CD4-positive, alpha-beta T cell treated with Interleukin-6 at 100 ng/mL for 8 hours (primary cell): Measurements from ENCODE around the gene LTBP1.

ENCODE experiments used
- DNase-seq: peaks from one replicate; pipeline ENCODE4 v3.0.0-alpha.2; 2020; ENCODE audit warnings: mixed read lengths, low spot score

Gene LTBP1

DNA sequence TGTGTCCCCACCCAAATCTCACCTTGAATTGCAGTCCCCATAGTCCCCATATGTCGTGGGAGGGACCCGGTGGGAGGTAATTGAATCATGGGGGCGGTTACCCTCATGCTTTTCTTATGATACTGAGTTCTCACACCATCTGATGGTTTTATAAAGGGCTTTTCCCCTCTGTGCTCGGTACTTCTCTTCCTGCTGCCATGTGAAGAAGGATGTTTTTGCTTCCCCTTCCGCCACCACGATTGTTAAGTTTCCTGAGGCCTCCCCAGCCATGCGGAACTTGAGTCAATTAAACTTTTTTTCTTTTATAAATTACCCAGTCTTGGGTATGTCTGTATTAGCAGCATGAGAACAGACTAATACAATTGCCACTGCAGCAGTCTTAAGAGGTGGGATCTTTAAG, 134.9 kb downstream of the LTBP1 start:
- no peak for DNase-seq

DNA sequence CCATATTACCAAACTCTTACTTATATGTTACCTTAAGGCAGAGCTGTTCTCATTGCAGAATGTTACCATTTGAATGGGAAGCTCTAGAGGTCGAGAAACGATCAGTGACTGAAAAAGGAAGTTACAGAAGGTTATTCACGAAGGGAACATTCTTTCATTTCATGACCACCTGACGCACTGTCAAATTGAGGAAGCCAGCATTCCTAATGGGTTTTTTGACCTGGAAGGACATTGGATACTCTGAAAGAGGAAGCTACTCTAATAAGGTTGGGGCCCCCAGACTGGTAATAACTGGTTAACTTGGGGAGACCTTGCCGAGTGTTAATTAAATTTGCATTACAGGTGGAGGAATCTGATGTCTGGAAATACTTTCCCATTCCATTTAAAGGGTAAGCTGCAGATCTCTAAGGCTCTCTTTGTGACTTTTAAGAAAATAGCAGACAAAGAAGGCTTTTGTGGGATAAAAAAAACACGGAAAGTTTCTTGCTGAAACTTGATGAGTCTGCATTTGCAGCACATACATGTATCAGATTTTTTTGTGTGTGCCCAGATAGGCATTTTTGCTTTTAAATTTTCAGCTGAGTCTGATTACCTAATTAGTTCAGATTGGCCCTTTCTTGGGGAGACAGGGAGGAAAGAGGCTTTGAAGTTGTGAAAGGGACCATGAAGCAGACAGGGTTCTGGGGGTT, 137.1 kb downstream of the LTBP1 start:
- DNase-seq, result no peak

DNA sequence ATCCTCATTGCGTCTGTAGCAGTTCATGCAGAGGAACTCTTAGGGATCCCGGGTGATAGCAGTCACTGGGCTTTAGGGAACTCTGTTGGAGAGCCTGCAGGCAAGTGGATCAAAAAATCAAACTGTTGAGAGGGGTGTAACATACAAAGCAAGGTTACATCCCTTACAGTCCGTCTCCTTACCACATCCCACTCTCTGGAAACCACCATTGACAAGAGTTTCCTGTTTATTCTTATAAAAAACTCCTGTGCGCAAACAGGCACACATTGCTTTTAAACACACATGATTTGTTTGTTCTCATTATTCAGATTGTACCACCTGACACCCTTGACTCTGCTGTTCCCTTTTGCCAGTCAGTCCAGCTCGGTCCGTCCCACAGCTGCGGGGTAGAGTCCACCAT, 137.7 kb downstream of the LTBP1 start:
- DNase-seq, result no peak

DNA sequence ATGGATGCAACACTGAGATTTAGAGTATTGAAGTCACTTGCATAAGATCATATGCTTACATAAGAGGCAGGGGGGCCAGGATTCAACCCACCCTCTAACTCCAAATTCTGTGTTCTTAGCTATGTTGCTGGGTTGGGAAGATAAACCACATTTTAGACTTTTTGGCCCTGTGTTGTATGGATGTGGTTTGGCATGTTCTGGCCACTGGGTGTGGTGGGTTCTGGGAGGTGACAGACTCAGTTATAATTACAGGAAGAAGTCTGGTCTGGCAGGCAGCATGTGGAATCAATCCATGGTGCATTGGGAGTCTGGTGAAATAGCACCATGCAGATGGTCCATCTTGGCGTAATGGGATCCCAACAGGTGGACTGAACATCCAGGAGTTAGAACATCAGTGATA, 138.9 kb downstream of the LTBP1 start:
- DNase-seq, result no peak

DNA sequence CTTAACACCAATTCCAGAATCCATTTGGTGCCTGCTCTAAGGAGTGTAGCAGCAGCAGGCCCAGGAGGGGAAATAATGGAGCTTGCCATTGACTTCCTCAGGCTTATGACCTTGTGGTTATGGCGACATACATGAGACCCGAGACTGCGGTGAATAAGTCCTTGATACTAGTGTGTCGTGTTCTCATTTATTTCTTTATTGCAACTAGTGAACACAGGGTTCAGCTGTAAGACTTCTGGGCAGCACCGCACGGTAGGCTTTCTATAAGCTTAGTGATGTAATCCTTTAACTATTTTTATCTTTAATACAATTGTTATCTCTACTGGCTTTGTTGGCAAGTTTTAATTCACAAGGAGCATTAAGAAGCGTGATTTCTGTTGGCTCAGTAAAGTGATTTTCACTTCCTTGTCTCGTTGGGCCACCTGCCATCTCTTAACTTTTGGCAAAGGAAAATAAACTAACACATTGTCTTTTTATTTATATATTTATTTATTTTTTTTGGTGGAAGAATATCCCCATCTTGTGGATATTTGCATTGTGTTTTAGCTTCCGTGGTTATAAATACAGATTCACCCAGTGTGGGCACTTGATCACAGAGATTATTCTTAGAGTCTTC, 139.8 kb downstream of the LTBP1 start:
- no peak for DNase-seq

DNA sequence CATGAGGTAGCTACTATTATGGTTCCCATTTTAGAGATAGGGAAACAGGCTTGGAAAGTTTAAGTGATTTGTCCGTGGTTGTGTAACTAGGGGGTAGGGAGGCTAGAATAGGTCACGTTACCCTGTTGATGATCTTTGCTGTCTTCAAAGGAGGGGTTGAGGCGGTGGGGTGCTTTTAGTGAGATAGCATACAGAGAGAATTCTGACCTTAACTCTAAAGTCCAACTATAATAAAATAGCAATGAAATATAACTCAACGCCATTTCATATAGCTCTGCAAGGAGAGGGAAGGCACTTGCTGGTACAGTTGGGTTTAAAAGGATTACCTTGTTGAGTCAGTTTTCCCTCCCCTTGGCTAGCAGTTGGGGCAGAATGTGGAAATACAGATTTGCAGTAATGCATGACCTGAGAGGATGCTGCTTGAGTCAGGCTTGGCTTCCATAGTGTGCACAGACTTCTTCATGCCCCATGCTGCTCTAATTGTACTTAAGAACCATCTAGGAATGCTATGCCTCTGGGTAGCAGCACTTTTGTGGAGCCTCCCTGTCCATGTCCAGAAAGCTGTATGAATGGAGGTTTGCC, 143.9 kb downstream of the LTBP1 start:
- DNase-seq, result no peak

DNA sequence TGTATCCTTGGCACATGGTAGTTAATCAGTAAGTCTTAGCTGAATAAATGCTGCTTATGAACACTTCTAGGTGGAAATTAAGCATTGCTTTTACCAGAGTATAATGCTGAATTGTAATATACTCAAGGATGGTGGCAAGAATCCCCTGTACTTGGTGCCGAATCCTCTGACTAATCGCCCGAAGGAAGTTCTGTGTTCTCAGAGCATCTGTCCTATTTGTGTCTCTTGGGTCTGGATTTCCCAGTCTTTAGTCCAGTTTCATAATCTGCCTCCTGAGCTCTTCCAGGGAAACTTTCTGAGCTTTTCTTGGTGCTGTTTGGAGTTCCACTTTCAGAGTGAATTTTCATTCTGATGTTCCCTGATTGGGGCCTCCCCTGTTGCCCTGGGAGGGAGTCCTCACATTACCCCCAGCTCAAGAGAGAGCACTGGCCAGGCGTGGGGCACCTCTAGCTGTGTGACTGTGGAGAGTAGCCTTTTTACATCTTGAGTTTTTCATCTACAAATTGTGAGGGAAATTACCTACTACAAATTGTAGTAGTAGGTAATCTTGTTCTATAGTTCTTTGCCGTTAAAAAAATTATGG, 144.9 kb downstream of the LTBP1 start:
- DNase-seq, result no peak

DNA sequence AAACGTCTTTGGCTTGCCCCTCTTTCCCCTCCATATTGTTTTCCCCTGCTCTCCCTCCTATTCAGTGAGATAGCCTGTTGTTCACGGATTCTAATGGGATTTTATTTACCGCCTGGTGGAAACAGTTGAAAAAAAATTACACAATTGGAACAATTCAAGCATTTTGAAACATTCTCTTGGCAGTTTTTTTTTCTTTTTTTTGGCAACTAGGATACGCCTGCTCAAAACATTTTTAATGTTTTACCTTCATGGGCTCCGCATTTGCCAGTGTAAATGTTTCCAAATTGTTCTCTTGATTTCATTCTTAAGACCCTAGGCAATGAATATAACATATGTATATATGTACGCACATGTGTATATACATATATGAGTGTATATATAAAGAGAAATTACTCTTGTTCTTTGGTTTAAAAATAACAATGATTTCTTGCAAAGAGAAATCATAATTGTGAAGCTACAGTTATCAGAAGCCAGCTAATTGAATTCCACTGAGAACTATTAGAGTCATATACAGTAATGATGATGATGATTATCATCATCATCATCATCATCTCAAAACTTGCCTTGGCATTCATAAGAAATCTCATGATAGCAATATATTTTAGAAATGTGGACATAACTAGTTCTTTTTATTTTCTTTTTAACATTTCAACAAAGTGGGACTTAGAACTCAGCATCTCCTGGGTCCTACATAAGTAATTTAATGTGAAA, 146.7 kb downstream of the LTBP1 start:
- no peak for DNase-seq

DNA sequence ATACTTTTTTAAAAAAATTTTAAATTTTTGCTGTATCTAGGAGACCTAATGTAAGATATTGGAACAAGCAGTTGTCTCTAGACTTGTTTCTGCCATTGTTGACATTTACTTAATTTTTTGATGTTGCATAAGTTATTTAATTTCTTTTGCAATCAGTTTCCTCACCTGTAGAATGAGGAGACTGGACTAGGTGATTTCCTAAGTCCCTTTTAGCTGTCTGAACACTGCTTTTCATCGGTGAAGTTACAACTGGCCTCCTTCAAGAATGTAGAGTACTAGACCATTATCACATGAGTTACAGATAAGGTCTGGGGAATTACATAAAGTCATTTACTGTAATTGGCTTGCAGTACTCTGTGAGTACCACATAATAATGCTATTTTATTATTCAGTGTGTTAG, 147.6 kb downstream of the LTBP1 start:
- no peak for DNase-seq

DNA sequence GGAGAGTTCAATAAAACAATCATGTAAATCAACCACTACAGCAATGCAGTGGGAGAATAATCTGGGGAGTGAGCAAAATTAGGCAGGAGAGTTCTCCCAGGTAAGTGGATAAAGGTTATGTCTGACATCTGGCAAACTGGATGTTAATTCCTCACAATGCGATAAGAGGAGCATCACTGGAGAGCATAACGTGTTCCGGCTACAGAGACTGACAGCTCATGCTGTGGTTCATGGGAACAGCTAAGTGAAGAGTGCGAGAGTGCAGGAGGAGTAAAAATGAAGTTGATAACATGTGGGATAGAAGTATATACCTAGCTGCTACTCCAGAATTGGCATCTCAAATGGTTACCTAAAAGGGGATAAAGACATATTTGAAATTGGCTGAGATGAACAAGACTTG, 153.2 kb downstream of the LTBP1 start:
- DNase-seq, result no peak

DNA sequence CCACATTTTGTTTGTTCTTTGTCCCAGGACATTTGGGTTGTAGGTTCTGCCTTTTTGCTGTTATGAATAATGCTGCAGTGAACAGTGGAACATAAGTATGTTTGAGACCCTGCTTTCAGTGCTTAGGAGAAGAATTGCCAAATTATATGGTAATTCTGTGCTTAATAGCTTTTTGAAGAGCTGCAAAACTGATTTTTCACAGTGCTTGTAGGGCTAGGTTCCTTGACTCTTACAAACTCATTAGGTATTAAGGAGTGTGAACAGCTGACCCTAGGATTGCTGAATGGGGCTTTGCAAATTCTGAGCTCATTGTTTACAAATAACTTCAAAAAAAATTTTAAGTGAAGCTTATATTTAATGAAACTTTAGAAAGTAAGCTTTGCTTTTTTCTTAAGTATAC, 154.2 kb downstream of the LTBP1 start:
- DNase-seq, result no peak

DNA sequence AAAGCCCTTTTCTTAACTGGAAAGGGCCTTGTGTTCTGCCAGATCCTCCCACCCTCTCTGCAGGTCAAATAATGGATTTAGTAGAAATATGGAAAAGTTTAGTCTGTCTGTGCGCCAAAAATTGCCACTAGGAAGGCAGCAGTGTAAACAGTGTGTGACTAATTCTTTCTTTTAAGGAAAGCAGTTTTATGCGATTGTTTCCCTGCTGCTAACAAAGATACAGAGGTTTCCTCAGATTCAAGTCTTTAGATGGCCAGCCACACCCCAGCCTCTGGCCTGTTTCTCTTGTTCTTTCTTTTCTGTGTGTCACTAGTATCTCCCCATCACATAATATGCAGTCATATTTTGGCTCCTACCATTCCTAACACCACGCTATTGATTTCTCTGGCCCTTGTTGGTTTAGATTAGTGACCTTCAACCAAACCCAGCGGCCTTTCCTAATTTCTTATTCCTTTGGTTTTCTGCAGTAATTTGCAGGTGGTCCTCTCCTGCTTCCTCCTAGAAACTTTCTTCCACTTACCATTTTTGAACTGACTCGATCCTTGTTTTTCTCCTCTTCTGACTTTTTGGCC, 157.4 kb downstream of the LTBP1 start:
- DNase-seq, result no peak

DNA sequence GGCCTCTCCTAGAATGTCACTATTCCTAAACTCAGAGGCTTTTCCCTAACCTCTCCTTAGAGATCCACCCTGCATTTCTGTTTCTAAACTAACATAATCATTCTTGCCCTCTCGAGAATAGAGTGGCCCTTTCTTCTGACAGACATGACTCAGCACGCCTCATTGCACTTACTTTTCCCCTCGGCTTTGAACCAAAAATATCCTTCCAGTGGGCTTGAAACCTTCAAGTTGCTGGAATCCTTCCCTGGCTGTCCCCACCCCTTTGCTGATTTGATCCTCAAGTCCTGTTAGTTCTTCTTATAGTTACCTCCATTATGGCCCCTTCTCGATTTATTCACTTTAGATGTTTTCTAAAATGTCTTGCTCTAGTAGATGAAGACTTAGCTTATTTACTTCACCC, 158.0 kb downstream of the LTBP1 start:
- DNase-seq, result no peak

DNA sequence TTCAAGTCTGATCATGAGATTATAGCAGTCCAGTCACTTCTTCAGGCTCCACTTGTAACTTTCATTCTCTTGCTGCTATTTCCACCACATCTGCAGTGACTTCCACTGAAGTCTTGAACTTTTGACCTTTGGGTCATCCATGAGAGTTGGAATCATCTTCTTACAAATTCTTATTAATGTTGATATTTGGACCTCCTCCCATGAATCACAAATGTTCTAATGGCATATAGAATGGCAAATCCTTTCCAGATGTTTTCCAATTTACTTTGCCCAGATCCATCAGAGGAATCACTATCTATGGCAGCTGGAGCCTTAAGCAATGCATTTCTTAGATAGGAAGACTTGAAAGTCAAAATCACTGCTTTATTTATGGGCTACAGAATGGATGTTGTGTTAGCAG, 159.4 kb downstream of the LTBP1 start:
- no peak for DNase-seq

DNA sequence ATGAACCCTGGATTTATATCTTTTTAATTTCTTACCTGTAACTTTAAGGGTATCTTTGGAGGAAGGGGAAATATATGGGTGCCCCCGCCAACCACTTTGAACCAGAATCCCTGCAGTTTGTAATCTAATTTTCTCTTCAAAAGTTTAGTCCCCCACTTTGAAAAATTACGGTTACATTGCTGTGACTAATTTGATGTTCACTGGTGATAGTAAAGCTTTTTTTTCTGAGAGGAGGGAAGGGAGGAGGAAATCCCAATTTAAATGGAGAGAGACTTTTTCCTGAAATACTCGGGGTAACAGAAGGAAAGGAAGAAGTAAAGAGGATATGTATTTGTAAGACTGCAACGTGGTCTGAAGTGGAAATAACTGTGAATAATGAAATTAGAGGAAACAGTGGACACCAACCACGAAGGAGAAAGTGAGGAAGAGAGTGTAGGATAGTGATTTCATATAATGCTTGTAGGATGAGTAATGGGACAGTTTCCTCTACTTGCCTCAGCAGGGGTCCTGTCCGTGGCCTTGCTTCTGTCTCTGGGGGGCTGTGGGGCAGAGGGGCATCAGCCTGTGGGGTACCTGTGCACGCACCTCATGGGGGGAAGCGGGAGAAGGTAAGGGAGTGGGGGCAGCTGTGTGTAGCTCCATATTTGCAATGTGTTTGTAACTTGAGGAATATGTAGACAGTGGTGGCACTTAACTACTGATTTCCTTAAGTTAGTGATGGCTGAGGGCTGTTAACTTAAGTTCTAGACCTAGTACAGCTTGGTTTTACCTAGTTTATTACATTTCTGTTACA, 161.1 kb downstream of the LTBP1 start:
- DNase-seq, result no peak

DNA sequence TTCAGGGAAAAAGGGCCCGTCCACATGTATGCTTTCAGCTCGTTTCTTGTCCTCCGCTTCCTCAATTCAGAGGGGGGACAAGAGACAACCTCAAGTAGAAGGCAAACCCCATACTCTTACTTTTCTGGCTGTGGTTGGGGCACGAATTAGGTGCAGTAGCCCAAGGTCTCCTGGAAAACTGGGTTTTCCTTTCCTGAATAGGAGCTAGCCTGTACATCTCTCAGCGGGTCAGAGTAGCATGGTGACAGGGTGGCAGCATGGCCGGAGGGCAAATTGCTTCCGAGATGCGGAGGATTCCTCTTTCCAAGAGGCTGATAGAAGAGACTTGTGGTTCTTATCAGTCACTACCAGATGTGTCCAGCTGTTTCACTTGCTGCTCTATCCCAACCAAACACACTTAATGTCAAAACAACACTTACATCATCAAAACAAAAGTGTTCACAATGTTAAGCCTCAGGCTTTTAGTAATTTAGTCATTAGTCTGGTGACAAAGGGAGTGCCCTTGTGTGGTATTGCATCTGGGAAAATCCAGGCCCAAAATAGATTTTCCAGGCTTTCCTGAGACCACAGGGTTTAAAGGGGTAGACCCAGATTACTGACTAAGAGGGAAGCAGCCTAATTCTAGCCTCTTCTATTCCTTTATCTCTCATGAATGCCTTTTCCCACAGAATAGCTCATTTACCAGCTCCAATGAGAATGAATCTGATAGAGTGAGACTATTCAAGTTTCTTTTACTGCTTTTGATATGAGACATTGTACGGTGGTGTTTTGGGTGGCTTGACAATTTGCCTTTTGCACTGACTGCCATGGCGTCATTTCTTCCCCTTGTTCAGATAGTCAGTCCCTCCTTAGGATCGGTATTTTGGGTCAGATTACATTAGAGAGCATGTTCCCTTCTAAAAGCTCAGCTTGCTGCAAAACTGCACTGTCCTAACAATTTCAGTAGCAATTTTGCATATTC, 162.0 kb downstream of the LTBP1 start:
- DNase-seq, result no peak

DNA sequence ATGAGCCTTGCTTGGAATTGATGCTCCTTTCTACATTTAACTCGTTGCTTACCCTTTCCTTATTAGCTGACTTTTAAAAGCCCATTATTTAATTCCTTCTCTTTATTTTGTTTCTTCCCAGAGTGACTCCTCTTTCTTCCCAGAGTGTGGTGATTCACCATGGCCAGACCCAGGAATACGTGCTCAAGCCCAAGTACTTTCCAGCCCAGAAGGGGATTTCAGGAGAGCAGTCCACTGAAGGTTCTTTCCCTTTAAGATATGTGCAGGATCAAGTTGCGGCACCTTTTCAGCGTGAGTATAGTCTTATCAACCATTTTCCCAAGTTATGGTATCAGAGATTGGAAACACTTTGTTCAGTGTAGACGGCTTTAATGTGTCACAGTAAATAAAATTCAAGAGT, 163.7 kb downstream of the LTBP1 start:
- no peak for DNase-seq

DNA sequence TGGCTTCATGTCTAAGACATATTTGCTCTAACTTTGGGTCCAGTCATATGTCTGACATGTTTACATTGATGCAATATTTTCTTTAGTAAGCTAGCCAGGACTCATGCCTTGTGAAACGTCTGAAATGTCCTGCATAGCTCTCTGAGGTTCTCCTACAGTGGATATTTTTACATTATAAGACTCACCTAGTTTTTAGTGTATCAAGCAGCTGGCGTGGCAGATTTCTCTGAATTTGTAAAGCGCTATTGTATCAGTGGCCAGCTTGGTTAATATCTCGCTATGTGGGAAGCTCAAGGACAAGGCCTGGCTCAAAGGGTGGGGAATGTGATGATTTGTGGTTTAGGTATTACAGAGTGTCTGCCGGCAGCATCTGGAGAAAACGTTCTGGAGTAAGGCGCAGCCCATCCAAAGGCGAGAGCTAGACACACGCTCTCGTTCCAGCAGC, 164.3 kb downstream of the LTBP1 start:
- DNase-seq, result no peak

DNA sequence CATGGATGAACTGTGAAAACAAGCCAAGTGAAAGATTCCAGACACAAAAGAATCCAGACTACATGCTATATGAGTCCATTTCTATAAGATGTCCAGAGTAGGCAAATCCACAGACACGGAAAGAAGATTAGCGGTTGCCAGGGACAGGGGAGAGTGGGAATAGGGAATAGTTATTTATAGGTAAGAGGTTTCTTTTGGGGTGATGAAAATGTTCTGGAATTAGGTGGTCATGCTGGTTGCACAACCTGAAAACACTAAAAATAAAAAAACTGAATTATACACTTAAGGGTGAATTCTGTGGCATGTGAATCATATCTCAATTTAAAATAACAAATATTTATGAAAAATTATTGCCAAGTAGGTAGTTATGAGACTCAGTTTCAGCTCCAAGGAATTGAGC, 168.4 kb downstream of the LTBP1 start:
- no peak for DNase-seq

DNA sequence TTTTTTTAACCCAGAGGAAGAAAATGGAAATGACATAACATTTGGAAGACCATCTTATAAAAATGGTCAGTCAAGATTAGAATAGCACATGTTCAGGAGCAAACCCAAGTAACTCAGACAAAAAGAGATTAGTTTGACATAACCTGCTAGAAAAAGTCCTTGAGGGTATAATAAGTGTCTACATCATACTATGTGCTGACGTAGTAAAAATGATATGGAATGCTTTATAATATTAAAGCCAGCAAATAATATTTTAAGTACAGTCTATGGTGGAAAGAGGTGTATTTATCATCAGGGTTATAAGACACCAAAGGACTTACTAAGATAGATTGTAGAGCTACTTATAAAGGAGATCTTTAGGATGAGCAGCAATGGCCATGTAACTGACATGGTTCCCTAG, 169.0 kb downstream of the LTBP1 start:
- DNase-seq, result no peak
